Suprapubic skin (tissue), 3 donors: ENCODE measurements around the gene IMMP2L.

Experiments
- CTCF ChIP-seq, 2 donors: fragments of 200-600 bp in 1 of 2; fragments of 450-650 bp in 1 of 2; sonication (generic) in 1 of 2; IDR thresholded peaks; one replicate each; pipeline ENCODE4 v1.5.1; 2016 to 2019; ENCODE audit warnings: antibody characterized with exemption in 2 of 2, mild to moderate bottlenecking in 1 of 2, moderate library complexity in 1 of 2
- POLR2A ChIP-seq, 2 donors: fragments of 450-650 bp; IDR thresholded peaks; one replicate each; pipeline ENCODE4 v1.6.1; 2017; ENCODE audit warnings: antibody characterized with exemption in 2 of 2, mild to moderate bottlenecking in 2 of 2, moderate library complexity in 2 of 2

- no peak for TF ChIP-seq POLR2A (IDR thresholded peaks at IDR 0.05)
- TF ChIP-seq CTCF (IDR thresholded peaks at IDR 0.05), result no peak
These were observed 520.7 kb downstream of the IMMP2L start for GRCh38 chr7:111041577-111041976.
